Testis (tissue), 3 donors: ENCODE measurements around the gene KLRC2. TPM values are rescaled to one million over a fixed set of nuclear protein-coding genes. Genes with fewer than 3 reads are reported as not detected.
"Not testable (repeated sequence)": the region's sequence is repeated elsewhere in the genome, so short reads cannot be mapped to it uniquely, and the experiment has no call there.

ENCODE experiments used
- DNase-seq: peaks from one replicate; pipeline ENCODE4 v3.0.0-alpha.2; 2019
- H3K27ac ChIP-seq, 2 donors: fragments of 200-600 bp; sonication (generic); one replicate each; pipeline ENCODE4 v1.5.1; 2019
- H3K27me3 ChIP-seq: fragments of 200-600 bp; sonication (generic); one replicate; pipeline ENCODE4 v1.5.1; 2019
- H3K36me3 ChIP-seq: fragments of 200-600 bp; sonication (generic); one replicate; pipeline ENCODE4 v1.5.1; 2017; ENCODE audit warnings: low read depth; ENCODE audit errors: missing control alignments
- H3K4me1 ChIP-seq: fragments of 200-600 bp; sonication (generic); one replicate; pipeline ENCODE4 v1.5.1; 2019
- H3K4me3 ChIP-seq, 2 donors: fragments of 200-600 bp; sonication (generic); one replicate each; pipeline ENCODE4 v1.5.1; 2017 to 2019
- H3K9me3 ChIP-seq: fragments of 200-600 bp; sonication (generic); one replicate; pipeline ENCODE4 v1.5.1; 2017
- POLR2A ChIP-seq: fragments of 450-650 bp; IDR thresholded peaks from one replicate; pipeline ENCODE4 v1.6.1; 2017; ENCODE audit warnings: antibody characterized with exemption, mild to moderate bottlenecking, moderate library complexity
- WGBS, 2 donors: methylation state at CpG; one replicate each; pipeline ENCODE4 v1.1.5; 2018; 5-methylcytosine and 5-hydroxymethylcytosine counted together
- intact Hi-C: fragments of 100-400 bp; cut with DNase I; formaldehyde crosslinking; loops from one replicate; pipeline ENCODE4 v1.15.1; 2023; ENCODE audit warnings: low total_unique reads
- polyA plus RNA-seq: library from polyadenylated mRNA; stranded (reverse); fragments of 350-450 nt; fragmentation: Illumina TruSeq; extraction: RNeasy Lipid Tissue Mini Kit (QIAGEN cat#74804); gene quantifications from one replicate; pipeline ENCODE4 v1.2.3, GENCODE V29; 2014; ENCODE audit warnings: low read depth, low replicate concordance; ENCODE audit not compliant: insufficient read depth
- total RNA-seq, 2 donors: library from RNA; depleted of rRNA; stranded (reverse); fragments of >200 nt; gene quantifications; one replicate each; pipeline ENCODE4 v1.2.3, GENCODE V29; 2016
- TF ChIP-seq, protein P1 (sequence below), 3 experiments: fragments of 450-650 bp in 2 of 3; fragments of 200-600 bp in 1 of 3; sonication (generic) in 1 of 3; IDR thresholded peaks; one replicate each; pipeline ENCODE4 v1.5.1; 2016 to 2019; ENCODE audit warnings: antibody characterized with exemption in 3 of 3, mild to moderate bottlenecking in 2 of 3, moderate library complexity in 1 of 3

The KLRC2 gene
- total and polyA plus RNA-seq, 3 donors from 2014 or later, result 0.56 TPM; not detected in 2

- Histone ChIP-seq H3K27ac (no peak overlapping the region), H3K27me3 (no peaks in the 10 kb centered on the region), H3K9me3 (no peaks in the 10 kb centered on the region), H3K36me3 (no peaks in the 10 kb centered on the region), H3K4me3 (no peak overlapping the region), H3K4me1 (no peaks in the 10 kb centered on the region)
- intact Hi-C loops, result no loop called here
- no peak for DNase-seq
- 88 to 89% methylated on average over 2 of the region's 2 CpGs for WGBS, 2 donors
- no peak for TF ChIP-seq POLR2A
- TF ChIP-seq, protein P1, sequence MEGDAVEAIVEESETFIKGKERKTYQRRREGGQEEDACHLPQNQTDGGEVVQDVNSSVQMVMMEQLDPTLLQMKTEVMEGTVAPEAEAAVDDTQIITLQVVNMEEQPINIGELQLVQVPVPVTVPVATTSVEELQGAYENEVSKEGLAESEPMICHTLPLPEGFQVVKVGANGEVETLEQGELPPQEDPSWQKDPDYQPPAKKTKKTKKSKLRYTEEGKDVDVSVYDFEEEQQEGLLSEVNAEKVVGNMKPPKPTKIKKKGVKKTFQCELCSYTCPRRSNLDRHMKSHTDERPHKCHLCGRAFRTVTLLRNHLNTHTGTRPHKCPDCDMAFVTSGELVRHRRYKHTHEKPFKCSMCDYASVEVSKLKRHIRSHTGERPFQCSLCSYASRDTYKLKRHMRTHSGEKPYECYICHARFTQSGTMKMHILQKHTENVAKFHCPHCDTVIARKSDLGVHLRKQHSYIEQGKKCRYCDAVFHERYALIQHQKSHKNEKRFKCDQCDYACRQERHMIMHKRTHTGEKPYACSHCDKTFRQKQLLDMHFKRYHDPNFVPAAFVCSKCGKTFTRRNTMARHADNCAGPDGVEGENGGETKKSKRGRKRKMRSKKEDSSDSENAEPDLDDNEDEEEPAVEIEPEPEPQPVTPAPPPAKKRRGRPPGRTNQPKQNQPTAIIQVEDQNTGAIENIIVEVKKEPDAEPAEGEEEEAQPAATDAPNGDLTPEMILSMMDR (IDR thresholded peaks at IDR 0.05), result no peak
Measured at GRCh38 chr12:10398168-10398567, 37.6 kb downstream of the KLRC2 start.

- 43 to 63% methylated on average over 2 of the region's 2 CpGs for WGBS, 2 donors
- no peaks in the 10 kb centered on the region for H3K36me3 ChIP-seq
- no peak overlapping the region for H3K27ac ChIP-seq
- no peaks in the 10 kb centered on the region for H3K4me1 ChIP-seq
- DNase-seq, result no peak
- H3K4me3 ChIP-seq, result no peak overlapping the region
- no peak for TF ChIP-seq POLR2A
- TF ChIP-seq, protein P1 (IDR thresholded peaks at IDR 0.05), result no peak
- no peaks in the 10 kb centered on the region for H3K27me3 ChIP-seq
- H3K9me3 ChIP-seq, result no peaks in the 10 kb centered on the region
- intact Hi-C loops, result no loop called here
Measured at GRCh38 chr12:10397296-10397695, 38.5 kb downstream of the KLRC2 start.

DNA sequence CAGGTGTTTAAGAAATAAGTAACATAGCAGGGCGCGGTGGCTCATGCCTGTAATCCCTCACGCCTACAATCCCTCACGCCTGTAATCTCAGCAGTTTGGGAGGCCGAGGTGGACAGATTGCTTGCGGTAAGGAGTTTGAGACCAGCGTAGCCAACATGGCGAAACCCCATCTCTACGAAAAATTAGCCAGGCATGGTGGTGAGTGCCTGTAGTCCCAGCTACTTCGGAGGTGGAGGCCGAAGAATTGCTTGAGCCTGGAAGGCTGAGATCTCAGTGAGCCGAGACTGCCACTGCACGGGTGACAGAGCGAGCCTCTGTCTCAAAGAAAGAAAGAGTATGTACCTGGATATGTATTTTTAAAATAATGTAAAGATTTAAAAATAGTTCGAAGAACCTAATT is 39.6 kb downstream of the KLRC2 start:
- WGBS, 2 donors, result 60 to 65% methylated on average over 15 of the region's 15 CpGs

DNA sequence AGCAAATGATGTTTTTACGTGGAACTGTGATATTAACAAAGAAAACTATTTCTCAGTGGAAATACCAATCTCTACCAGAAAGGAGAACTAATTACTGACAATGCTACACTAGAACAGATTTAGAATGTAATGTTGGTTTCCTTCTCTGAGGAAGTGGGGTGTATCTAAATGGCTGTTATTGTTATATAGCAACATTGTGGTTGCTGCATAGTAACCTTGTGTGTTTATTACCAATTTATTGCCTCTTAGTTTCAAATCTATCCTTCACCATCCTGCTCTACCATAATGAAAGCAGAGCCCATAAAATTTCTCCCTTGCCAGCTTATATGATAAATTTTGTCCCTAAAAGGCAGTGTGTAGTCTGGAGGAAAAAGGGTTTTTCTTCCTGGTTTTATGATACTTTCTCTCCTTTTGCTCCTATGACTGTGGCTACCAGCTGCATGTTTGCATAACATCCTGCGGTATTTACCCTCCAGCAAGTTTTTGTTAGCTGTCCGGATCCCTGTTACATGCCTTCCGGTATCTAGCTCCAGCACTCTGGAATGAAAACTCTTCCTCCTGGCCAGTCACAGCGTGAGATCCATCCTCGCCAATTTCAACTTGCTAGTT is 40.3 kb downstream of the KLRC2 start:
- intact Hi-C loops, result no loop called here
- WGBS, 2 donors, result 37 to 49% methylated on average over 6 of the region's 6 CpGs
- DNase-seq, result no peak
- no peak overlapping the region for H3K27ac ChIP-seq
- H3K27me3 ChIP-seq, result no peaks in the 10 kb centered on the region
- H3K4me3 ChIP-seq, result no peak overlapping the region
- no peaks in the 10 kb centered on the region for H3K36me3 ChIP-seq
- H3K9me3 ChIP-seq, result no peaks in the 10 kb centered on the region
- H3K4me1 ChIP-seq, result no peaks in the 10 kb centered on the region
- TF ChIP-seq, protein P1 (IDR thresholded peaks at IDR 0.05), result no peak
- no peak for TF ChIP-seq POLR2A

More for the DNA sequence above, 39.6 kb downstream of the KLRC2 start:
- H3K27me3 ChIP-seq, H3K4me1 ChIP-seq, intact Hi-C loops, H3K9me3 ChIP-seq, H3K4me3 ChIP-seq, H3K36me3 ChIP-seq, DNase-seq, H3K27ac ChIP-seq: not testable (repeated sequence)

- H3K36me3 ChIP-seq, H3K27ac ChIP-seq, H3K27me3 ChIP-seq, H3K4me1 ChIP-seq, H3K9me3 ChIP-seq, H3K4me3 ChIP-seq, intact Hi-C loops, DNase-seq: not testable (repeated sequence)
- WGBS, 2 donors, result 65 to 74% methylated on average over 11 of the region's 11 CpGs
Measured at GRCh38 chr12:10394531-10395152, 41.2 kb downstream of the KLRC2 start.

- H3K4me3 ChIP-seq, result no peak overlapping the region
- H3K9me3 ChIP-seq, result no peaks in the 10 kb centered on the region
- no peaks in the 10 kb centered on the region for H3K27me3 ChIP-seq
- WGBS, 2 donors, result 60 to 62% methylated on average over 3 of the region's 3 CpGs
- H3K27ac ChIP-seq, result no peak overlapping the region
- no peak for DNase-seq
- TF ChIP-seq, protein P1 (IDR thresholded peaks at IDR 0.05), result no peak
- no peak for TF ChIP-seq POLR2A
- intact Hi-C loops, result no loop called here
- H3K36me3 ChIP-seq, result no peaks in the 10 kb centered on the region
- H3K4me1 ChIP-seq, result no peaks in the 10 kb centered on the region
Measured at GRCh38 chr12:10393291-10393690, 42.5 kb downstream of the KLRC2 start.
